ENCODE measurements around the gene TK2.

TK2 gene

DNA sequence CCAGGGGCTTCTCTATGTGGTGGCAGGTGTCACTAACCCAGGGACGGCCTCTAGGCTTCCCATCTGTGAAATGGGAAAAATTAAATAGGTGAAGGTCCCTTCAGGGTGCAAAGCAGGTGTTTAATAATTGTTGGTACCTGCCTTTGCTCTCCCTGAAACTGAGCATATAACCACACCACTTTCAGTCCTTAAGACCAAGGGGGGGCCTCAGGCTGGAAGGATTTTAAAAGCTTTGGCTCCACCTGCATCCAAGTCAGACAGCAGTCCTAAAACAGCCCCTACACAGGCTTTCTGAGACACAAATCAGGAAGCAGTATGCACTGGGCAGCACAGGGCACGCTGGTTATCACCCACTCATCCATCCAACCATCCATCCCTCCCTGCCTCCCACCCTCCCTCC is 55.0 kb downstream of the TK2 start:
- TF ChIP-seq CREB1 (IDR thresholded peaks at IDR 0.05; ENCODE audit: low read depth) (no peak), NFIC (IDR thresholded peaks at IDR 0.05) (no peak), FOXM1 (IDR thresholded peaks at IDR 0.05; ENCODE audit: borderline replicate concordance, low read depth) (no peak), TEAD4 (IDR thresholded peaks at IDR 0.05) (no peak), ZBTB7A (IDR thresholded peaks at IDR 0.05; ENCODE audit: low read depth) (no peak), CEBPB (IDR thresholded peaks at IDR 0.05) (no peak), TCF12 (IDR thresholded peaks at IDR 0.05; ENCODE audit: low read depth) (no peak), EP300 (IDR thresholded peaks at IDR 0.05; ENCODE audit: borderline replicate concordance) (no peak), RAD21 (IDR thresholded peaks at IDR 0.05; ENCODE audit: low read depth) (no peak), TAF1 (IDR thresholded peaks at IDR 0.05; ENCODE audit: low read depth) (no peak), EGR1 (IDR thresholded peaks at IDR 0.05) (no peak), YY1 (IDR thresholded peaks at IDR 0.05; ENCODE audit: low read depth) (no peak)
- TF ChIP-seq, protein P1, sequence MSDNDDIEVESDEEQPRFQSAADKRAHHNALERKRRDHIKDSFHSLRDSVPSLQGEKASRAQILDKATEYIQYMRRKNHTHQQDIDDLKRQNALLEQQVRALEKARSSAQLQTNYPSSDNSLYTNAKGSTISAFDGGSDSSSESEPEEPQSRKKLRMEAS (IDR thresholded peaks at IDR 0.05), result no peak
- TF ChIP-seq, protein P2, sequence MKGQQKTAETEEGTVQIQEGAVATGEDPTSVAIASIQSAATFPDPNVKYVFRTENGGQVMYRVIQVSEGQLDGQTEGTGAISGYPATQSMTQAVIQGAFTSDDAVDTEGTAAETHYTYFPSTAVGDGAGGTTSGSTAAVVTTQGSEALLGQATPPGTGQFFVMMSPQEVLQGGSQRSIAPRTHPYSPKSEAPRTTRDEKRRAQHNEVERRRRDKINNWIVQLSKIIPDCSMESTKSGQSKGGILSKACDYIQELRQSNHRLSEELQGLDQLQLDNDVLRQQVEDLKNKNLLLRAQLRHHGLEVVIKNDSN (IDR thresholded peaks at IDR 0.05), result no peak
- TF ChIP-seq, protein P3, sequence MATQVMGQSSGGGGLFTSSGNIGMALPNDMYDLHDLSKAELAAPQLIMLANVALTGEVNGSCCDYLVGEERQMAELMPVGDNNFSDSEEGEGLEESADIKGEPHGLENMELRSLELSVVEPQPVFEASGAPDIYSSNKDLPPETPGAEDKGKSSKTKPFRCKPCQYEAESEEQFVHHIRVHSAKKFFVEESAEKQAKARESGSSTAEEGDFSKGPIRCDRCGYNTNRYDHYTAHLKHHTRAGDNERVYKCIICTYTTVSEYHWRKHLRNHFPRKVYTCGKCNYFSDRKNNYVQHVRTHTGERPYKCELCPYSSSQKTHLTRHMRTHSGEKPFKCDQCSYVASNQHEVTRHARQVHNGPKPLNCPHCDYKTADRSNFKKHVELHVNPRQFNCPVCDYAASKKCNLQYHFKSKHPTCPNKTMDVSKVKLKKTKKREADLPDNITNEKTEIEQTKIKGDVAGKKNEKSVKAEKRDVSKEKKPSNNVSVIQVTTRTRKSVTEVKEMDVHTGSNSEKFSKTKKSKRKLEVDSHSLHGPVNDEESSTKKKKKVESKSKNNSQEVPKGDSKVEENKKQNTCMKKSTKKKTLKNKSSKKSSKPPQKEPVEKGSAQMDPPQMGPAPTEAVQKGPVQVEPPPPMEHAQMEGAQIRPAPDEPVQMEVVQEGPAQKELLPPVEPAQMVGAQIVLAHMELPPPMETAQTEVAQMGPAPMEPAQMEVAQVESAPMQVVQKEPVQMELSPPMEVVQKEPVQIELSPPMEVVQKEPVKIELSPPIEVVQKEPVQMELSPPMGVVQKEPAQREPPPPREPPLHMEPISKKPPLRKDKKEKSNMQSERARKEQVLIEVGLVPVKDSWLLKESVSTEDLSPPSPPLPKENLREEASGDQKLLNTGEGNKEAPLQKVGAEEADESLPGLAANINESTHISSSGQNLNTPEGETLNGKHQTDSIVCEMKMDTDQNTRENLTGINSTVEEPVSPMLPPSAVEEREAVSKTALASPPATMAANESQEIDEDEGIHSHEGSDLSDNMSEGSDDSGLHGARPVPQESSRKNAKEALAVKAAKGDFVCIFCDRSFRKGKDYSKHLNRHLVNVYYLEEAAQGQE (IDR thresholded peaks at IDR 0.05; ENCODE audit: low read depth), result no peak

DNA sequence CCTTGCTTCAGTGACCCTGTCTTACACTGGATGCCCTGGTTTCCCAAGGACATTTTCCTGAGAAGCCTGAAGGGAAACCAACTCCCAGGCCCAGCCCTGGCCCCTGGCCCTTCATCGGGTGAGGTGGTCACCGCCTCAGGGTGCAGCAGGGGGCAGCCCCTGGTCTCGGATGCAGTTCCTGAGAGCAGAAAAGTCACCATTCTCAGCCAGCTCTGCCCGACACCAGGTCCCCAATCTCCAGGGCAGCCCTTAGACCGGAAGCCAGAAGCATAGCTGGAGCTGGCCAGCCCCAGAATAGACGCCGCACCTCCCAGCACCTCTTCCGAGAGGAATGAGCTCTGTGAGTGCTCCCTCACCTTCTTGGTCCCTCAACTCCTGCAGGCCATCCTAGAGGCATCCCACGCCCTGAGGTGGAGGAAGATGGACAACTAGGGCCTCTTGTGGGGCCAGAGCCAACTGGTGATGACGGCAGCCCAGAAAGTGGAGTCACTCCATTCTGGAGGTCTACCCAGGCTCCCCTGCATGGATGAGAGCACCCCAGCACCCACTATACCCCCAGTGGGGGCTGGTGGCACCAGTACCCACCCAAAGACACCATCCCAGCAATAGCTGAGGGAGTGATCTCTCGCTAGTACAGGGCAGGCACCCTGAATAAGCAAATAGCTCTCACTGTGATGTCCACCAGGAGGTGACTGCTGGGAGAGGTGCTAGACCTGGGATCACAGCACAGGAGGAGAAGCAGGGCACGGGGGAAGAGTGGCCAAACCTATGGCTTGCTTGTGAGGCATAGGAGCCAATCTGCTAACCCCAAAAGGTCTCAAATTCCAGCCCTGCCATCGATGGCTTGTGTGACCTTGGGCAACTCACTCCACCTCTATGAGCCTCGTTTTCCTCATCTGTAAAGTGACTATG is 56.2 kb downstream of the TK2 start:
- no peak for TF ChIP-seq RAD21 (IDR thresholded peaks at IDR 0.05; ENCODE audit: low read depth)
- TF ChIP-seq, protein P1 (IDR thresholded peaks at IDR 0.05), result no peak
- no peak for TF ChIP-seq FOXM1 (IDR thresholded peaks at IDR 0.05; ENCODE audit: borderline replicate concordance, low read depth)
- no peak for TF ChIP-seq ZBTB7A (IDR thresholded peaks at IDR 0.05; ENCODE audit: low read depth)
- TF ChIP-seq CREB1 (IDR thresholded peaks at IDR 0.05; ENCODE audit: low read depth), result no peak
- TF ChIP-seq TCF12 (IDR thresholded peaks at IDR 0.05; ENCODE audit: low read depth), result no peak
- TF ChIP-seq CEBPB (IDR thresholded peaks at IDR 0.05), result no peak

DNA sequence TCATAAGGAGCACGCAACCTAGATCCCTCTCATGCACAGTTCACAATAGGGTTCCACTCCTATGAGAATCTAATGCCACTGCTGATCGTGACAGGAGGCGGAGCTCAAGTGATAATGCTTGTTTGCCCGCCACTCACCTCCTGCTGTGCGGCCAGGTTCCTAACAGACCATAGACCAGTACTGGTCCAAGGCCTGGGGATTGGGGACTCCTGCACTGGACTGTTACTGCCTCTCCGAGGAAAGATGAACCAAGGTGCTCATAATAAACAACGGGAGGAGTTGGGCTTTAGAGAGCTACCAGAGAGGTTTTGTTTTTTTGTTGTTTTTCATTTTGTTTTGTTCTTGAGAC is 58.2 kb downstream of the TK2 start:
- TF ChIP-seq, protein P3 (IDR thresholded peaks at IDR 0.05; ENCODE audit: low read depth), result no peak
- no peak for TF ChIP-seq RAD21 (IDR thresholded peaks at IDR 0.05; ENCODE audit: low read depth)

DNA sequence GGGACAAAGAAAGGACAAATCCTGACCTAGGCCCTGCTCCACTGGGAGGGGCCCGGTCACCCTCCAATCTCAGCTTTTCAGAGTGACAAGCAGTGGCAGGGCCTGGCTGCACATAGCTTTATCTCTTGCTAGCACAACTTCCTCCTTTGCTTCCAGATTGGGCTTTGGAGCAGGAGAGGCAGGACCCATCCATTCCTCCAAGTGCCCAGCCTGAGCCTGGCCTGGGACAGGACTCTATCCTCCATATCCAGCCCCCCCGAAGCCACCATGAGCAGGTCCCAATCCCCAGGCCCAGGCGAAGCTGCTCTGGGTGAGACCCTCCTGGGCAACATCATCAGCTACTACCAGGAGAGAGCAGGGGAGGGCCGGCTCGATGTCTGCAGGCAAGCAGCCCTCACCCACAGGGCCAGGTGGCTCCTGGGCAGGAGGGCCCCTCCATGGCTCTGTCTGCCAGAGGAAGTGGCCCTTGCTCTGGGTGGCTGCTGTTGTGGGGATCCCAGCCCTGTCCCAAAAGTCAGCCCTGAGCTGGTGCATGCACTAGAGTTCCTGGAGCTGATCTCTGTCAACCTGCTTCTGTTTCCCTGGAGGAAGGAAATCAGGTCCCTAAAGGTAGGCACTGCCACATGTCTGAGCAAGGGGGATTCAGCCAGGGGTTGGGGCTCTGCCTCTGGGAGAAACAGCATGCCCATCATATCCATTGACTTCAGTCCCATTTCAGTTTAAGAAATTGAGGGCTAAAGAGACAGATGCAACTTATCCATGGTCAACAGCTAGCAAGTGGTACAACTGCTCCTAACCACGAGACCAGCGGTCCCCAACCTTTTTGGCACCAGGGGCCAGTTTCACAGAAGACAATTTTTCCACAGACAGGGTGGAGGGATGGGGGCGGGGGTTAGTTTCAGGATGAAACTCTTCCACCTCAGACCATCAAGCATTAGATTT is 58.9 kb downstream of the TK2 start:
- TF ChIP-seq TEAD4 (IDR thresholded peaks at IDR 0.05) (no peak), ZBTB7A (IDR thresholded peaks at IDR 0.05; ENCODE audit: low read depth) (no peak), YY1 (IDR thresholded peaks at IDR 0.05; ENCODE audit: low read depth) (no peak), RAD21 (IDR thresholded peaks at IDR 0.05; ENCODE audit: low read depth) (no peak), TAF1 (IDR thresholded peaks at IDR 0.05; ENCODE audit: low read depth) (no peak), TCF12 (IDR thresholded peaks at IDR 0.05; ENCODE audit: low read depth) (no peak), NFIC (IDR thresholded peaks at IDR 0.05) (no peak), FOXM1 (IDR thresholded peaks at IDR 0.05; ENCODE audit: borderline replicate concordance, low read depth) (no peak), EP300 (IDR thresholded peaks at IDR 0.05; ENCODE audit: borderline replicate concordance) (no peak), EGR1 (IDR thresholded peaks at IDR 0.05) (no peak), CREB1 (IDR thresholded peaks at IDR 0.05; ENCODE audit: low read depth) (no peak), CEBPB (IDR thresholded peaks at IDR 0.05) (no peak)
- TF ChIP-seq, protein P1 (IDR thresholded peaks at IDR 0.05), result no peak
- TF ChIP-seq, protein P3 (IDR thresholded peaks at IDR 0.05; ENCODE audit: low read depth), result no peak
- TF ChIP-seq, protein P2 (IDR thresholded peaks at IDR 0.05), result no peak

Measured in Ishikawa (cell line).